ENCODE results near the gene POLR2M. TPM values are rescaled to one million over a fixed set of nuclear protein-coding genes. Genes with fewer than 3 reads are reported as not detected.

POLR2M gene
- total and polyA plus RNA-seq, 10 donors: 33.5 to 163 (median 68.9) TPM

GRCh38 chr15:57683481-57683880 lies 23.0 kb upstream of the POLR2M start:
- WGBS, 5 donors: 92 to 95% (median 93%) methylated on average over 1 of the region's 1 CpG
- H3K9me3 ChIP-seq: no peaks in the 10 kb centered on the region
- H3K36me3 ChIP-seq: no peaks in the 10 kb centered on the region
- TF ChIP-seq POLR2A (IDR thresholded peaks at IDR 0.05): no peak
- peaks cover 0 to 7% (median 2%) of the 10 kb centered on the region in 6 donors for H3K4me1 ChIP-seq
- no peak overlapping the region for H3K27ac ChIP-seq
- H3K27me3 ChIP-seq (replicated peaks in 1 of 7): no peaks in the 10 kb centered on the region
- H3K4me3 ChIP-seq: no peak overlapping the region
- no peak for DNase-seq
- intact Hi-C loops (cut with DNase I; ENCODE audit: low total_unique reads): no loop called here

DNA sequence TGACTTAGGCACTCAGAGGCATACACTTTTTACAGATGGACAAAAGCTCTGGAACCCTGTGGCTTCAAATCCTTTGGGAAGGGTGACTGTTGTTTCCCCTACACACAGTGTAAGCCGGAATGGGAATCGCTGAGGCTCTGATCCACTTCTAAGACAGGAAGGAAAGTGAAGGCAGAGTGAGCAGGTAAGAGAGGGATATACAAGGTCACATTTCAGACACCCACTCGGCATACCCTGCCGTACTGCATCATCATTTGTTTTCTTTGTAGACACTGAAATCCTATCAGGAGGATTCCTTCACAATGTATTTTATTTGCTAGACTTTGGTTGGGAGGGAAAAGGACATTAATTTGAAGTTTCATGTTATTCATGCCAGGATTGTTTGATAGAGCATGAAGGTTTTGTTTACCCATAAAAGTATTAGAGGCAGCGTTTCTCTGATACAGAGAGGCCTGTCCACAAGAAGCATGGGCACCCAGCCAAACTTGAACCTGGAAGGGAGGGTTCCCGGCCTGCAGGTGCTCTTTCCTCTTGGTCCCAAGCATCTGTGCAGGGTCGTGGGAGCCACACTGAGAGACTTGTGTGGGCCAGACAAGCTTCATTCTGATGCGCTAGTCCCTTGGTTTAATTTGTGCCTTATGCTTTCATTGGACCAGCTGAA lies 21.9 kb upstream of the POLR2M start:
- peak overlapping the region in 1 of 8 donors; percentile 8 for H3K27ac ChIP-seq
- no peak for TF ChIP-seq POLR2A (IDR thresholded peaks at IDR 0.05)
- TF ChIP-seq CTCF (IDR thresholded peaks at IDR 0.05 in 8 of 11, conservative IDR thresholded peaks at IDR 0.05 in 3 of 11): no peak
- no peak for TF ChIP-seq POLR2AphosphoS5 (IDR thresholded peaks at IDR 0.05)
- intact Hi-C loops (cut with DNase I; ENCODE audit: low total_unique reads): no loop called here

GRCh38 chr15:57685306-57686095 lies 21.0 kb upstream of the POLR2M start:
- peak overlapping the region in 6 of 8 donors; percentile 13 to 57 (median 41) for H3K27ac ChIP-seq
- peaks cover 0 to 6% (median 0%) of the 10 kb centered on the region in 6 donors for H3K4me1 ChIP-seq
- no peak overlapping the region for H3K4me3 ChIP-seq
- DNase-seq: no peak
- intact Hi-C loops (cut with DNase I; ENCODE audit: low total_unique reads): no loop called here
- WGBS, 5 donors: 65 to 83% (median 78%) methylated on average over 7 of the region's 7 CpGs
- no peaks in the 10 kb centered on the region for H3K36me3 ChIP-seq
- no peaks in the 10 kb centered on the region for H3K9me3 ChIP-seq
- TF ChIP-seq POLR2AphosphoS5 (IDR thresholded peaks at IDR 0.05): no peak
- TF ChIP-seq POLR2A (IDR thresholded peaks at IDR 0.05): no peak
- no peak for TF ChIP-seq CTCF (IDR thresholded peaks at IDR 0.05 in 8 of 11, conservative IDR thresholded peaks at IDR 0.05 in 3 of 11)
- no peaks in the 10 kb centered on the region for H3K27me3 ChIP-seq (replicated peaks in 1 of 7)

More for the DNA sequence above, 21.9 kb upstream of the POLR2M start:
- no peaks in the 10 kb centered on the region for H3K27me3 ChIP-seq (replicated peaks in 1 of 7)
- H3K4me3 ChIP-seq: no peak overlapping the region
- WGBS, 5 donors: 76 to 88% (median 82%) methylated on average over 8 of the region's 8 CpGs
- no peaks in the 10 kb centered on the region for H3K36me3 ChIP-seq
- H3K4me1 ChIP-seq: peaks cover 0 to 6% (median 2%) of the 10 kb centered on the region in 6 donors
- no peaks in the 10 kb centered on the region for H3K9me3 ChIP-seq
- no peak for DNase-seq

DNA sequence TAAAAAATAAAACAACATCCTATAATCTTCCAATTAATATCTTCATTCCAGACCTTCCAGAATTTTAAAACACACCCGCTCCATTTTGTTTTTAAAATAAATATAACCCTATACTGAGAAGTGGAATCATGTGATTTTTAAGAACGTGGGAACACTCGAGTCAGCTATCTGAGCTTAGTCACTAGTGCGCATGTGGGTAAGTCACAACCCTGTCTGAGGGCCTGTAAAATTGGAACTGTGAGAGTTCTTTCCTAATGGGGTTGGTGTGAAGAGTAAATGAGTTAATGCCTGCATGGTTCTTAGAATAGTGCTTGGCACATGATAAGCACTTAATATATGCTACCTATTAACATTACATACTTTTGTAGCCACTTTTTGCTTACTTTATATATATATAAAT lies 19.9 kb upstream of the POLR2M start:
- TF ChIP-seq CTCF (IDR thresholded peaks at IDR 0.05 in 8 of 11, conservative IDR thresholded peaks at IDR 0.05 in 3 of 11) (no peak), POLR2AphosphoS5 (IDR thresholded peaks at IDR 0.05) (no peak), POLR2A (IDR thresholded peaks at IDR 0.05) (no peak)
- H3K4me1 ChIP-seq: peaks cover 0 to 6% (median 0%) of the 10 kb centered on the region in 6 donors
- 80 to 90% (median 87%) methylated on average over 4 of the region's 4 CpGs for WGBS, 5 donors
- H3K27ac ChIP-seq: peak overlapping the region in 3 of 8 donors; percentile 39 to 57 (median 51)
- no peaks in the 10 kb centered on the region for H3K36me3 ChIP-seq
- no peaks in the 10 kb centered on the region for H3K27me3 ChIP-seq (replicated peaks in 1 of 7)
- no peak for DNase-seq
- no peak overlapping the region for H3K4me3 ChIP-seq
- intact Hi-C loops (cut with DNase I; ENCODE audit: low total_unique reads): no loop called here
- H3K9me3 ChIP-seq: no peaks in the 10 kb centered on the region
